Hepatocyte (in vitro differentiated cells): ENCODE measurements around the gene ADRB2.

Experiments
- CTCF ChIP-seq: fragments of 200-600 bp; sonication (generic); IDR thresholded peaks from 2 replicates; pipeline ENCODE4 v1.5.1; 2016; ENCODE audit warnings: antibody characterized with exemption, mild to moderate bottlenecking; ENCODE audit not compliant: poor library complexity
- EZH2 ChIP-seq: fragments of 200-600 bp; sonication (generic); IDR thresholded peaks from 2 replicates; pipeline ENCODE4 v1.6.1; 2016; ENCODE audit warnings: antibody characterized with exemption, mild to moderate bottlenecking, borderline replicate concordance
- EZH2phosphoT487 ChIP-seq: fragments of 200-600 bp; sonication (generic); IDR thresholded peaks from one replicate; pipeline ENCODE4 v1.6.1; 2018; ENCODE audit warnings: antibody characterized with exemption, mild to moderate bottlenecking, low read depth, moderate library complexity; ENCODE audit not compliant: unreplicated experiment, severe bottlenecking

- no peak for TF ChIP-seq CTCF
- no peak for TF ChIP-seq EZH2
- TF ChIP-seq EZH2phosphoT487: no peak
Measured at GRCh38 chr5:148827723-148828122, 1.3 kb downstream of the ADRB2 start.
